Stimulated activated CD4-positive, alpha-beta T cell treated with anti-CD3 and anti-CD28 coated beads, Interleukin-1b, Interleukin-23, amount 100 ng/mL, for 24 hours (primary cell): ENCODE measurements around the gene RNFT2.

Source experiments
- DNase-seq, 4 experiments: peaks; one replicate each; pipeline ENCODE4 v3.0.0-alpha.2; 2020; ENCODE audit warnings: low read depth in 4 of 4, low spot score in 1 of 4

The RNFT2 gene

DNA sequence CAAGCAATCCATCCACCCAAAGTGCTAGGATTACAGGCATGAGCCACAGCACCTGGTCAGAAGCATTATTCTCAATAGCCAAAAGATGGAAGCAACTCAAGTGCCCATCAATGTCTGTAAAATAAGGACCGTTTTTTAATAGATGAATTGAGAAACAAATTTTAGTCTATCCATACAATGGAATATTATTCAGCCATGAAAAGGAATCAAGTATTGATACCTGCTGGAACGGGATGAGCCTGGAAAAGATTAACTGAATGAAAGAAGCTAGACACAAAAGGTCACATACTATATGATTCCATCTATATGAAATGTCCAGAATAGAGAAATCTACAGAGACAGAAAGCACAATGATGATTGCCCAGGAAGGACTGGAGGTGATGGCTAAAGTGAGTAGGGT, 163.5 kb downstream of the RNFT2 start:
- DNase-seq = no peak
